Stimulated activated CD8-positive, alpha-beta memory T cell treated with anti-CD3 and anti-CD28 coated beads, Interleukin-15, amount 100 ng/mL, for 48 hours (primary cell): Measurements from ENCODE around the gene CNKSR3.

Experiments used
- DNase-seq, 2 donors: peaks; one replicate each; pipeline ENCODE4 v3.0.0-alpha.2; 2020; ENCODE audit warnings: low read depth in 2 of 2

Gene CNKSR3

GRCh38 chr6:154350293-154350692 lies 160.2 kb downstream of the CNKSR3 start:
- no peak for DNase-seq

GRCh38 chr6:154347981-154348380 lies 162.5 kb downstream of the CNKSR3 start:
- DNase-seq, result no peak

GRCh38 chr6:154345811-154346210 lies 164.7 kb downstream of the CNKSR3 start:
- no peak for DNase-seq

- DNase-seq, result no peak
These were observed 166.8 kb downstream of the CNKSR3 start for GRCh38 chr6:154343473-154344308.

GRCh38 chr6:154341871-154342270 lies 168.6 kb downstream of the CNKSR3 start:
- DNase-seq, result no peak

GRCh38 chr6:154341336-154341735 lies 169.1 kb downstream of the CNKSR3 start:
- DNase-seq, result no peak
